ENCODE results near the gene PRKG1.

GRCh38 chr10:52217531-52217930 lies 1143.2 kb downstream of the PRKG1 start:
- no peak for TF ChIP-seq CTCF (conservative IDR thresholded peaks at IDR 0.05; ENCODE audit: low read length)
- no peak for TF ChIP-seq EZH2phosphoT487 (IDR thresholded peaks at IDR 0.05; ENCODE audit: borderline replicate concordance)

All from Loucy (cell line).